H1 (cell line): ENCODE measurements around the gene RHOXF2B. TPM values are rescaled to one million over a fixed set of nuclear protein-coding genes. Genes with fewer than 3 reads are reported as not detected.

Experiments used
- BACH1 ChIP-seq: IDR thresholded peaks from 2 replicates; pipeline ENCODE4 v1.6.1; 2012; ENCODE audit warnings: low read length, improper control_type of control experiment
- CBX5 ChIP-seq: fragments of 300-800, 300-1000 bp; sonication (generic); IDR thresholded peaks from 2 replicates; pipeline ENCODE4 v1.7.1; 2016; ENCODE audit warnings: antibody characterized with exemption, low read length, low read depth
- CHD7 ChIP-seq: fragments of 300-600 bp; sonication (generic); IDR thresholded peaks from 2 replicates; pipeline ENCODE4 v1.7.1; 2012; ENCODE audit warnings: low read length, moderate library complexity, mild to moderate bottlenecking, inconsistent platforms; ENCODE audit not compliant: insufficient replicate concordance
- GTF2F1 ChIP-seq: IDR thresholded peaks from 2 replicates; pipeline ENCODE4 v1.6.1; 2012; ENCODE audit warnings: low read depth, low read length, improper control_type of control experiment, borderline replicate concordance
- TAF1 ChIP-seq: IDR thresholded peaks from 2 replicates; pipeline ENCODE4 v1.6.1; 2011; ENCODE audit warnings: mild to moderate bottlenecking, low read depth, low read length
- TEAD4 ChIP-seq: IDR thresholded peaks from 2 replicates; pipeline ENCODE4 v1.6.1; 2012; ENCODE audit warnings: low read depth, low read length, inconsistent platforms, mixed read lengths
- polyA plus RNA-seq, 7 experiments: library from polyadenylated mRNA; depleted of rRNA in 3 of 7; stranded (reverse) in 5 of 7; unstranded in 2 of 7; fragments of >200 nt in 5 of 7; fragments of 200-250 nt in 2 of 7; gene quantifications; 1 replicate in 5 of 7; 2 replicates in 1 of 7; 4 replicates in 1 of 7; pipeline versions ENCODE4 v1.2.1 to v1.2.3, GENCODE V29; 2011 to 2013; ENCODE audit warnings: missing spikeins in 2 of 7, mixed read lengths in 2 of 7
- total RNA-seq: library from RNA; stranded (reverse); fragmentation: NEBNext Ultra II Directional; extraction: Animal tissue kit (Norgen Biotek cat#: 25700); gene quantifications from 2 replicates; pipeline ENCODE4 v1.2.1, GENCODE V29; 2021

The RHOXF2B gene
- total and polyA plus RNA-seq, 2 of the 8 experiments (the other 6 are each of a cell fraction or from before 2014, with no cell fraction given), result not detected

DNA sequence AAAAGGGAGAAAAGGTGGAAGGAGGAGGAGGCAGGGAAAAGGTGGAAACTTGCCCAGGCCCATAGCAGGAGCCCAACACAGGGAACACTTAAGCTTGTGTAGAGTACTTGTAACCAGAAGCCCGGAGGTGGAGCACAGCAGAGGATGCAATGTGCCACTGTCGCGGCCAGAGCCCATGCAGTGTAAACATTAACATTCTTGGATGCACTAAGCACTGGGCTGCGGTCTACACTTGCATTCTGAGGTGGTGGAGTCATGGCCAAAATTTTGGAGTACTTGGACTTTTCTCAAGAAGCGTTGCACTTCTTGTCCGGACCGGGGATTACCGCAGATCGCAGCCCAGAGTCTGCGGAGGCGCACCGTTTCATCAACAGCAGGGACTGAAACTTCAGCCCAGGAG lies 42.7 kb upstream of the RHOXF2B start (continued):
- no peak for TF ChIP-seq CHD7
- no peak for TF ChIP-seq BACH1
- no peak for TF ChIP-seq TAF1
- no peak for TF ChIP-seq CBX5
- no peak for TF ChIP-seq TEAD4
- TF ChIP-seq GTF2F1, result no peak
